A549 treated with Mapracorat at 1 μM for 4 hours (cell line): ENCODE measurements around the gene FOXG1. TPM values are rescaled to one million over a fixed set of nuclear protein-coding genes. Genes with fewer than 3 reads are reported as not detected.

ENCODE experiments used
- total RNA-seq: library from RNA; stranded (reverse); fragments of 200-300 nt; extraction: Qiagen RNA extraction; gene quantifications from 5 replicates; pipeline ENCODE4 v1.2.3, GENCODE V29; 2022

Gene FOXG1
- total RNA-seq, result 0.13 to 0.23 TPM (median 0.15 TPM) in 5 replicates

GRCh38 chr14:28766469-28766955 lies at the start of gene FOXG1:
FOXG1 (plus strand) TSS chr14:28766787; CDS start chr14:28767280, 493 bp downstream.

